ENCODE measurements around the gene WNT11.

DNA sequence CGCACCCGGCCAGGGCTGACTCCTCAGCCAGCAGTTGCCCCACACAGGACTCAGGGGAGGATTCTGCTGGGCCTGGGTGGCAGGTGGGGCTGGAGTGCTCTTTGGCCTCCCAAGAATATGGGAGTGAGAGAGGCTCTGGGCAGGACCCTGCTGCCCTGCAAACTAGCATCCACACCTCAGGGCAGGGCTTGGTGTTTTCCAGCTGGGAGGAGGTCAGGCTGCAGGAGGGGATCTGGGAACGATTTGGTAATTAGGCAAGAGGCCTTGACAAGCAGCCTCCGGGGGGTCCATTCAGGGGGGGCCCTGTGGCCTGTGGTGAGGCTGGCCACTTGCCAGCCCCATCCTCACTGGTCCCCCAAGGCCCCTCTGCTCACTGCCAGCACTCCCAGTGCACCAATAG, 35.8 kb downstream of the WNT11 start:
- TF ChIP-seq FOXP2 (optimal IDR thresholded peaks at IDR 0.05; ENCODE audit: borderline replicate concordance, extremely low read depth, extremely low read length, insufficient read depth), result no peak
- TF ChIP-seq POLR2AphosphoS5 (IDR thresholded peaks at IDR 0.05; ENCODE audit: low read depth, low read length), result no peak
- TF ChIP-seq, protein P1, sequence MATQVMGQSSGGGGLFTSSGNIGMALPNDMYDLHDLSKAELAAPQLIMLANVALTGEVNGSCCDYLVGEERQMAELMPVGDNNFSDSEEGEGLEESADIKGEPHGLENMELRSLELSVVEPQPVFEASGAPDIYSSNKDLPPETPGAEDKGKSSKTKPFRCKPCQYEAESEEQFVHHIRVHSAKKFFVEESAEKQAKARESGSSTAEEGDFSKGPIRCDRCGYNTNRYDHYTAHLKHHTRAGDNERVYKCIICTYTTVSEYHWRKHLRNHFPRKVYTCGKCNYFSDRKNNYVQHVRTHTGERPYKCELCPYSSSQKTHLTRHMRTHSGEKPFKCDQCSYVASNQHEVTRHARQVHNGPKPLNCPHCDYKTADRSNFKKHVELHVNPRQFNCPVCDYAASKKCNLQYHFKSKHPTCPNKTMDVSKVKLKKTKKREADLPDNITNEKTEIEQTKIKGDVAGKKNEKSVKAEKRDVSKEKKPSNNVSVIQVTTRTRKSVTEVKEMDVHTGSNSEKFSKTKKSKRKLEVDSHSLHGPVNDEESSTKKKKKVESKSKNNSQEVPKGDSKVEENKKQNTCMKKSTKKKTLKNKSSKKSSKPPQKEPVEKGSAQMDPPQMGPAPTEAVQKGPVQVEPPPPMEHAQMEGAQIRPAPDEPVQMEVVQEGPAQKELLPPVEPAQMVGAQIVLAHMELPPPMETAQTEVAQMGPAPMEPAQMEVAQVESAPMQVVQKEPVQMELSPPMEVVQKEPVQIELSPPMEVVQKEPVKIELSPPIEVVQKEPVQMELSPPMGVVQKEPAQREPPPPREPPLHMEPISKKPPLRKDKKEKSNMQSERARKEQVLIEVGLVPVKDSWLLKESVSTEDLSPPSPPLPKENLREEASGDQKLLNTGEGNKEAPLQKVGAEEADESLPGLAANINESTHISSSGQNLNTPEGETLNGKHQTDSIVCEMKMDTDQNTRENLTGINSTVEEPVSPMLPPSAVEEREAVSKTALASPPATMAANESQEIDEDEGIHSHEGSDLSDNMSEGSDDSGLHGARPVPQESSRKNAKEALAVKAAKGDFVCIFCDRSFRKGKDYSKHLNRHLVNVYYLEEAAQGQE (IDR thresholded peaks at IDR 0.05; ENCODE audit: insufficient read depth in 1 of 2, low read depth in 2 of 2, low read length in 2 of 2), result no peak

Measured in PFSK-1 (cell line).